ENCODE measurements around the gene MTMR12. TPM values are rescaled to one million over a fixed set of nuclear protein-coding genes. Genes with fewer than 3 reads are reported as not detected.

MTMR12 gene
- total and polyA plus RNA-seq, 10 donors, result 6.8 to 42.2 (median 27.9) TPM

- no peaks in the 10 kb centered on the region for H3K36me3 ChIP-seq
- H3K27ac ChIP-seq, result no peak overlapping the region
- no peaks in the 10 kb centered on the region for H3K27me3 ChIP-seq (replicated peaks in 1 of 7)
- no peak overlapping the region for H3K4me3 ChIP-seq
- DNase-seq, result no peak
- TF ChIP-seq POLR2AphosphoS5 (IDR thresholded peaks at IDR 0.05) (no peak), CTCF (IDR thresholded peaks at IDR 0.05 in 8 of 11, conservative IDR thresholded peaks at IDR 0.05 in 3 of 11) (no peak), POLR2A (IDR thresholded peaks at IDR 0.05) (no peak)
- peaks cover 0 to 22% (median 0%) of the 10 kb centered on the region in 6 donors for H3K4me1 ChIP-seq
- 16 to 26% (median 19%) methylated on average over 3 of the region's 3 CpGs for WGBS, 5 donors
- intact Hi-C loops (cut with DNase I; ENCODE audit: low total_unique reads), result no loop called here
- H3K9me3 ChIP-seq, result no peaks in the 10 kb centered on the region
Observed at GRCh38 chr5:32201122-32201753, 111.5 kb downstream of the MTMR12 start.

- intact Hi-C loops (cut with DNase I; ENCODE audit: low total_unique reads), result no loop called here
- Histone ChIP-seq H3K4me3 (no peak overlapping the region), H3K36me3 (no peaks in the 10 kb centered on the region), H3K27ac (no peak overlapping the region), H3K9me3 (no peaks in the 10 kb centered on the region), H3K4me1 (peaks cover 4 to 27% (median 12%) of the 10 kb centered on the region in 6 donors), H3K27me3 (replicated peaks in 1 of 7) (no peaks in the 10 kb centered on the region)
- TF ChIP-seq CTCF (IDR thresholded peaks at IDR 0.05 in 8 of 11, conservative IDR thresholded peaks at IDR 0.05 in 3 of 11) (no peak), POLR2AphosphoS5 (IDR thresholded peaks at IDR 0.05) (no peak), POLR2A (IDR thresholded peaks at IDR 0.05) (no peak)
- WGBS, 5 donors, result 84 to 87% (median 86%) methylated on average over 6 of the region's 6 CpGs
- no peak for DNase-seq
Observed at GRCh38 chr5:32197032-32197431, 115.7 kb downstream of the MTMR12 start.

GRCh38 chr5:32195265-32195664, 117.5 kb downstream of the MTMR12 start:
- intact Hi-C loops (cut with DNase I; ENCODE audit: low total_unique reads), result no loop called here
- H3K4me3 ChIP-seq, result no peak overlapping the region
- no peak for DNase-seq

More at GRCh38 chr5:32195265-32195664, 117.5 kb downstream of the MTMR12 start:
- WGBS, 5 donors, result 94 to 98% (median 95%) methylated on average over 5 of the region's 5 CpGs
- H3K27ac ChIP-seq, result no peak overlapping the region
- H3K36me3 ChIP-seq, result no peaks in the 10 kb centered on the region
- H3K27me3 ChIP-seq (replicated peaks in 1 of 7), result no peaks in the 10 kb centered on the region
- no peak for TF ChIP-seq CTCF (IDR thresholded peaks at IDR 0.05 in 8 of 11, conservative IDR thresholded peaks at IDR 0.05 in 3 of 11)
- TF ChIP-seq POLR2AphosphoS5 (IDR thresholded peaks at IDR 0.05), result no peak
- no peak for TF ChIP-seq POLR2A (IDR thresholded peaks at IDR 0.05)
- peaks cover 4 to 15% (median 12%) of the 10 kb centered on the region in 6 donors for H3K4me1 ChIP-seq
- no peaks in the 10 kb centered on the region for H3K9me3 ChIP-seq
